HG03280 (cell line): ENCODE data around the gene PRODH.
"Not testable (repeated sequence)": the region's sequence is repeated elsewhere in the genome, so short reads cannot be mapped to it uniquely, and the experiment has no call there.

Experiments used
- ATAC-seq: cut with Tn5 transposase; IDR thresholded peaks from one replicate; pipeline ENCODE4 v1.9.1; 2021; ENCODE audit warnings: mild to moderate bottlenecking, moderate library complexity; ENCODE audit not compliant: unreplicated experiment

Gene PRODH

DNA sequence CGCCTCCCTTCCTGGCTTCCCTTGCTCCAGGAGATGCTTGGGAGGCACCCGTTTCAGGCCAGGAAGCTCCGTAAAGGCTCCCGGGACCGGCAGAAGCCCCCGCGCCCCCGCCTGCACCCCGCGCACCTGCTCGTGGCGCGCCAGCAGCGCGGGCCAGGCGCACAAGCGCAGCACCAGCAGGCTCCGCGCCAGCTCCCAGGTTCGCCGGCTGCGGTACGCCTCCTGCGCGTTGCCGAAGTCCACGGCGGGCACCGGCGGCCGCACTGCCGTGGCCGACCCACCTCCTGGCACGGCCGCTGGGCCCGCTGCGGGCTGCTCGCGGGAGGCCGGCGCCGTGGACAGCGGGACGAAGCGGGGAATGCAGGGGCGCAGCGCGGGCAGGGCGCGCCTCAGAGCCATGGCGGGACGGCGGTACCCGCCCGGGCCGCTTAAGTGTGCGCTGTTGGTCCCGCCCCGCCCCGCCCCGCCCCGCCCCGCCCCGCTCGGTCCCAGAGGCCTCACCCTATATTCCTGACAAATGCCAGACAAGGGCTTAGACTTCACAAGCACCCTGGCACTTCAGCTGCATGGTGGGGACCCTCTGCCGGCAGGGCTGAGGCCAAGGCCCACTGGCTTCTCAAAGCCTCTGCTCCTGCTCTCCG lies at the start of gene PRODH:
TSS of gene PRODH (minus strand) at position 405 of the 641 bp plus-strand sequence. CDS start at position 399, 6 bp downstream.
- no peak for ATAC-seq

GRCh38 chr22:18985780-18986179 lies 49.7 kb upstream of the PRODH start:
- ATAC-seq, result no peak

DNA sequence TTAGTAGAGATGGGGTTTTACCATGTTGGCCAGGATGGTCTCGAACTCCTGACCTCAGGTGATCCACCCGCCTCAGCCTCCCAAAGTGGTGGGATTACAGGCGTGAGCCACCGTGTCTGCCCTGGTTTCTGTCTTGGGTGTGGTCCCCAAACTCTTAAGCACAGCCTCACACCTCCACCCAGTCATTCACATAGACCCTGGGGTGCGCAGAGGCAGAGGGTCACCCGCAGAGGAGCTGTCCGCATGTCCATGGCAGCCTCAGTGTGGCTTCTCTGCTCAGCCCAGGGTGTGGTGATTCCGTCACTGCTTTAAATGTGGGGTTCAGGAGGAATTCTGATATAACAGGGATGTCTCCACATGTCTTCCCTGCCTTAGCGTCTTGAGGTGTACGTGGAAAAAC lies 48.5 kb upstream of the PRODH start:
- no peak for ATAC-seq

DNA sequence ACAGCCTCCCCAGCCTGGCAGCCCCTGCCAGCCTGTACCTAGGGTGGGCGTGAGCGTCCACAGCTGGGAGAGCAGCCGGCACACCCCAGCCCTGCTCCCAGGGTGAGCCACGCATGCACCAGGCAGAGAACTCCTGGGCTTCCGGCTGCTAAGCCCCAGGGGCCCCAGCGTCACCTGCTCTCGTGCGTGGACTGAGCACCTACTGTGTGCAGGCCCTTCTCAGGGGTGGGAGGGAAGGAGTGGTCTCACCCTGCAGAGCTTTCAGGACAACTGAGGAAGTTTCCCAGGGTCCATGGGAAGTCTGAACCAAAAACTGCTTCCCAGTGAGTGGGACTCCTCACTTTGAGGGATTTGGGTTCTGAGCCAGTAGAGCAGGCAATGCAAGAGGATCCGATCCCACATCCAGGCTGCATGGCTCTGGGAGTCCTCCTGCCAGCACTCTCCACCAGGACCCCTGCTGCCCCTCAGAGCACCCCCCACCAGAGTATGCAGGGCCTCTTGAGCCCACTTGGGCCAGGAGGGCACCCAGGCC lies 47.1 kb upstream of the PRODH start:
- no peak for ATAC-seq

DNA sequence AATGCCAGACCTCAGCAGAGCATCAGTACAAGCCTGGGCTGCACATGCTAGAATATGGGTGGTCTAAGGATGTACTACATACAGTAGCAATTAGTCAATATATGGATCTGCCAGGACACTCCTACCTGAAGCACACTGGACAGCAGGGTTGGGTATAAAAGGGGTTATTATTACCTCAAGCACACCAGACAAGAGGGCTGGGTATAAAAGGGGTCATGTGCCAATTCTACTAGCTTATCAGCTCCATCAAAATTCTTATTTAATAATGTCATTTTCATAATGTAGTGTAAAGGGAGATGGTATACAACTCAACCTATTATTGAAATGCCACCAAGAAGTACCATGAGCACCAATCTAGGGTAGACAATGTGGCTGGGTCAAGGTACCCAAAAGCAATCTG lies 44.7 kb upstream of the PRODH start:
- ATAC-seq, result no peak

DNA sequence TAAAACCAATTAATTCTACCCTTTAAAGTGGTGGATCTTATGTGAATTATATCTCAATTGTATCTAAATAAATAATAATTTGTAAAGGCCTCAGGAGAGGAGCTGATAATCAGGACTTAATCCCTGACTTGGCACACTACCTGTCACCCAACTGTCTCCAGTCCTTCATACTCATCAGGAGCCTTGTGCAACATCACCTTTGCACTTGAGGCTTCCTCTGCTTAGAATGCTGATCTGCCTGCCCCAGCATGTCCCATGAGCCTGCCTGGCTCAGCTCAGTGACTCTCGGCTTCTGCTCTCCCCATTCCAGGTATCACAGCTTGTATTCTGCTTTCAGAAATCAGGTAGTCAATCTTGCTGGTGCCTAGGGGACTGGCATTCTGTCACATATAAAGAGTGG lies 43.9 kb upstream of the PRODH start:
- ATAC-seq, result no peak

DNA sequence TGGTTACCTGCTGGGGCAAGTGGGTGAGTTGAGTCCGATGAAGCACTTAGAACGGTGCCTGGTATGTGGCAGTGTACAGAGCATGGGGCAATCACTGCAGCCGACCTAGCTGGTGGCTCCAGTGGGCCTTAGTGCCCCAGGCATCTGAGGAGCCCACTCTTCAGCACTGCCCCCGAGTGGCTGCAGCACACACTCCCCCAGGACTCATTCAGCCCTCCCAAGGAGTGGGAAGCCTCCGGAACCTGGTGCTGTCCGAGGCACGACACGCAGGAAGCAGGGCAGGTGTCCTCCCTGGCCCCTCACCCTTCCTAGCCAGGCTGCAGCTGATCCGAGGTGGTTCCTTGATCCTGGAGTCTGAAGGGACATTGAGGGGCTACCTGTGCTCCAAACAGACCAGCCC lies 42.4 kb upstream of the PRODH start:
- no peak for ATAC-seq

- ATAC-seq, result no peak
Observed at GRCh38 chr22:18977824-18978425, 41.8 kb upstream of the PRODH start.

DNA sequence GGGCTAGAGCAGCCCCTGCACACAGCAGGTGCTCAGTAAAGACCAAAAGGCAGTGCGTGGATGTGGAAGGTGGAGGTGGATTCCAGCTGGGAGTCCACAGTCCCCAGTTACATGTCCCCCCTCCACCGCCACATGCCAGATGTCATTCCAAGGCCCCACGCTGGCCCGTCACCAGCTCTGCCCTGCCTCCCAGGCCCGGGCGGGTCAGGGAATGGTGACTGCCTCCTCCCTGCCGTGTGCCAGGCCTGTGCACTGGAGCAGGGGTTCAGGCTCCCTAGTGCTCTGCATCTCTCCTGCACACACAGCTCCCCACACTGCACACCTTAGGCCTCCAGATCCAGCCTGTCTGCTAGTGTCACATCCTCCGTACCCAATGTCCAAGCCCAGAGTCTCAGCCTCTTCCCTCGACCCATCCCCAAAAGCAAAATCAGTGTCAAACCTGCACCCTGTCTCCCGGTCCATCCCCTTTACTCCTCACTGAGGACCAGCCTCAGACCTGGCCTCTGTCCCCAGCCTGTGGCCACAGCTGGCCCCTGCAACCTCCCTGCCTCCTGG lies 40.2 kb upstream of the PRODH start:
- no peak for ATAC-seq

GRCh38 chr22:18975434-18976196 lies 39.5 kb upstream of the PRODH start:
- ATAC-seq, result no peak

DNA sequence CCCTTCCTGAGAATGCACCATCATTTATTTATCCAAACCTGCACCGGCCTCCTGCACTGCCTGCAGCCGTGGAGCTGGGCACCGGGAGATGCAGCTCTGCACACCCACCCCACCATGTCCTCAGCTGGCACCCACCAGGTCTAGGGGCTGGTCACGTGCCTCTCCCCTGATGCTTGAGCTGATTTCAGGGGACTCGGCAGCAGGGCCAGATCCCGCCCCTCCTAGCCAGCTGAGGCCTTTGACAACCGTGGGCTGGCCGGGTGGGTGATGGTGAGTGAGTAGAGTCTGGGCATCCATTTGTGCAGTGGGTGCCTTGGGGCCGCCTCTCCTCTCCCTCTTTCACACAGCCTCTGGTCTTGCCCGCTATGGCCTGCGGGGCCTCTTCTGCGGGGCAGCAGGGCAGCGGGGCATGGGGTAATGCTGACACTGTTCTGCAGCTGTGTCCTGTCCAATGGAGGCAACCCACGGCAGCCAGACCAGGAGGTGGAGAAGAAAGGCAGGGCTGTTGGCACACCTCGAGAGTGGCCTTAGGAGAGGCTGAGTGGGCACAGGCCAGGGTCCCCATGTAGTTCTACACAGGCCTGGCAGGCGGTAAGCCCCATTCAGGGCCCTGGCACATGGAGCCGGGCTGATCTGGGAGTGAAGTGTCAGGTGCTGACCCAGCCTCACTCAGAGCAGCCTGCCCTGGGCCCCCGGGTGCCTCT lies 38.5 kb upstream of the PRODH start:
- no peak for ATAC-seq

DNA sequence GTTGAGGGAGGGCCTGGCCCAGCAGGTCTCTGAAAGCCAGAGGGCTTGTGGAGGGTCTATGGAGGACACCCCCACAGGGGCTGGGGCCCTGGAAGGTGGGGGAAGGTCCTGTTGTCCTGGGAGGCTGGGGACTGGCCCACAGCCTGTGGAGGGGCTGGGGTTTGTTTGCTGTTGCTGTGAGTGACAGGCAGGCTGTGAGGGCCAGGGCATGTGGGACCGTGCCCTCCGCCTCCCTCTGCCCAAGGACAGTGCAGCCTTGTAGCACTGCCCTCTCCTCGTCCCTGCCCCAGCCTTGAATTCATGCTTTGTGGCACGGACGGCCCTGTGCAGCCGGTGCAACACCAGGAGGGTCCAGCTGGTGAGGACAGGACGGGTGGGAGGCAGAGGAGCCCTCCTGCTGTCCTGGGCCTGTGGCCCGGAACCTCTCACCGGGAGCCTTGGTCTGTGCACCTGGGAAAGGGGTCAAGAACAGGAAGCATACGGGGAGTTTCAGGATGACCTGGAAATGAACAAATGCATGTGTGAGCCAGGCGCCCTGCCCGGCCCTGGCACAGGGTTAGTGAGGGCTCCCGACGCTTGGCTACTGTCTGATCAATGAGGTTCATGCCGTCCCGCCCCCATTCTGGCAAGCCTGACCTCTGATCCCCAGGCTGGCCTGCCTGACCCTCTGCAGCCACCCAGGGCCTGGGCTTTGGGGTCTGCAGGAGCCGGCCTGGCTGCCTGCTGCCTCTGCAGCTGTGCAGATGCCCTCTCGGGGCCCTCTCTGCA lies 37.4 kb upstream of the PRODH start:
- ATAC-seq, result no peak

GRCh38 chr22:18972591-18972990 lies 36.5 kb upstream of the PRODH start:
- ATAC-seq, result not testable (repeated sequence)

DNA sequence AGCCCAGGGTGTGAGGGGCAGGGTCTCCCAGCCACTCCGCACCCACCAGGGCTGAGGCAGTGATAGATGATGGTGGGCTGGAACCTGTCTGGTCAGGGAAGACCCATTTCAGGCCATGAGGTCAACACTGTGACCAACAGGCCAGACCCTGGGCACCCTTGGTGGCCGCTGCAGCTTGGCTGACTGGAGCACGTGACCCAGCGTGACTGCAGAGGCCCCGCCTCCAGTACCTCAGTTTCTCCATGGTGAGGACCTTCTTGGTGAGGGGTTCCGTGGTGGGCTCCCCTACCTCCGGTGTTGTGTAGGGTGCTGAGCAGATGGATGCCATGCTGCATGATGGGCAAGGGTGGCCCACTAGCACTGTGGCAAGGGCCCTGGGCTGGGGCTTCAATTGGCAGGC lies 35.9 kb upstream of the PRODH start:
- ATAC-seq, result not testable (repeated sequence)

DNA sequence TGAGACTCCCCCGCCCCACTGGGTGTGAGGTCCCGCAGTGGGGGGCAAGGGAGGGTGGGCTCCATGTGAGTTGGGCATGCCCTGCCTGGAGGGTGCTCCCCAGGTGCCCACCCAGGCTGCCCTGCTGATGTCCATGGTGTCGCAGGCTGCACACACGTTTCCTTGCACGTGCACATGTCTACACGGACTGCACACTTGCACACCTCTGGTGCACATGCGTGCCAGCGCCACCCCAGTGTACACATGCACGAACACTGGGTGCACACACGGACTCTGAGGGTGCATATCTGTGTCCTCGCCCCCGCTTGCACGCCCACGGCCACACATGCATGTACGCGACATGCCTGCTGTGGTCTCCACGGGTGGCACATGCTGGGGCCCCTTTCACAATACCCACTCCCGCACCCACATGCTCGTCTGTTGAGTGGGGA lies 35.2 kb upstream of the PRODH start:
- no peak for ATAC-seq

DNA sequence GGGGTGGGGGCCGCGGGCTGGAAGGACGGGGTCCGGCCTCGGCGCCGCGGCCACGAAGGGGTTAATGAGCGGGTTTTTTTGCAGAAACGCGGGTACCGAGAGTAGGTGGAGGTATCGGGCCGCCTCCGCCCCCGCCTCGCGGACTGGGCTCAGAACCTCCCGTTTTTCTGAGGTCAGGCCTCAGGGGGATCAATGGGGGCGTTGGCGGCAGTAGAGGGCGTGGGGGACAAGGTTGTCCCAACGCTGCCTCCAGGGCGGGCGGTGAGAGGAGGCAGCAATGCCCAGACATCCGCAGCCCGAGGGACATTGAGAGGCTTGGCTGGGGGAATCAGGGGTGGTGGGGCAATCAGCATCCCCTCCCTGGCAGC lies 34.8 kb upstream of the PRODH start:
- ATAC-seq, result no peak

- no peak for ATAC-seq
Observed at GRCh38 chr22:18970176-18970947, 34.3 kb upstream of the PRODH start.

GRCh38 chr22:18969158-18969942 lies 33.3 kb upstream of the PRODH start:
- ATAC-seq, result not testable (repeated sequence)
